ENCODE results near the gene ZNF214.
"Not testable (repeated sequence)": the region's sequence is repeated elsewhere in the genome, so short reads cannot be mapped to it uniquely, and the experiment has no call there.

Gene ZNF214

GRCh38 chr11:6986487-6986886 is 33.7 kb downstream of the ZNF214 start:
- no peak for DNase-seq

GRCh38 chr11:6979365-6979764 is 40.8 kb downstream of the ZNF214 start:
- DNase-seq: no peak

- DNase-seq: not testable (repeated sequence)
Observed at GRCh38 chr11:6969854-6970253, 50.3 kb downstream of the ZNF214 start.

- DNase-seq: no peak
Observed at GRCh38 chr11:6968816-6969215, 51.3 kb downstream of the ZNF214 start.

GRCh38 chr11:6962673-6963072 is 57.5 kb downstream of the ZNF214 start:
- DNase-seq: no peak

- no peak for DNase-seq
Observed at GRCh38 chr11:6962141-6962540, 58.0 kb downstream of the ZNF214 start.

- DNase-seq: not testable (repeated sequence)
Observed at GRCh38 chr11:6954248-6954647, 65.9 kb downstream of the ZNF214 start.
